ENCODE data around the gene NUP85.

Gene NUP85

GRCh38 chr17:75227729-75228128 lies 22.2 kb downstream of the NUP85 start:
- no peaks in the 10 kb centered on the region for H3K9me3 Mint-ChIP-seq (ENCODE audit: low read depth)
- H3K27me3 Mint-ChIP-seq: no peaks in the 10 kb centered on the region
- peaks cover 3% of the 10 kb centered on the region for H3K4me1 Mint-ChIP-seq (ENCODE audit: low read depth)
- no peak overlapping the region for H3K27ac Mint-ChIP-seq
- H3K4me3 Mint-ChIP-seq: no peak overlapping the region
- H3K36me3 Mint-ChIP-seq: peaks cover 5% of the 10 kb centered on the region

GRCh38 chr17:75228305-75228704 lies 22.8 kb downstream of the NUP85 start:
- Mint-ChIP-seq H3K4me1 (ENCODE audit: low read depth) (peaks cover 3% of the 10 kb centered on the region), H3K36me3 (peaks cover 5% of the 10 kb centered on the region), H3K4me3 (no peak overlapping the region), H3K27me3 (no peaks in the 10 kb centered on the region), H3K27ac (peak overlapping the region; percentile 12), H3K9me3 (ENCODE audit: low read depth) (no peaks in the 10 kb centered on the region)

GRCh38 chr17:75228847-75229246 lies 23.4 kb downstream of the NUP85 start:
- Mint-ChIP-seq H3K9me3 (ENCODE audit: low read depth) (no peaks in the 10 kb centered on the region), H3K27me3 (no peaks in the 10 kb centered on the region), H3K4me3 (no peak overlapping the region), H3K27ac (no peak overlapping the region), H3K36me3 (peaks cover 5% of the 10 kb centered on the region), H3K4me1 (ENCODE audit: low read depth) (peaks cover 3% of the 10 kb centered on the region)

GRCh38 chr17:75231071-75231470 lies 25.6 kb downstream of the NUP85 start:
- Mint-ChIP-seq H3K36me3 (peaks cover 6% of the 10 kb centered on the region), H3K27me3 (no peaks in the 10 kb centered on the region), H3K4me1 (ENCODE audit: low read depth) (no peaks in the 10 kb centered on the region), H3K27ac (no peak overlapping the region), H3K4me3 (no peak overlapping the region), H3K9me3 (ENCODE audit: low read depth) (no peaks in the 10 kb centered on the region)

- H3K36me3 Mint-ChIP-seq: peaks cover 6% of the 10 kb centered on the region
- H3K27ac Mint-ChIP-seq: peak overlapping the region; percentile 54
- no peaks in the 10 kb centered on the region for H3K27me3 Mint-ChIP-seq
- no peaks in the 10 kb centered on the region for H3K9me3 Mint-ChIP-seq (ENCODE audit: low read depth)
- H3K4me1 Mint-ChIP-seq (ENCODE audit: low read depth): no peaks in the 10 kb centered on the region
- H3K4me3 Mint-ChIP-seq: no peak overlapping the region
Observed at GRCh38 chr17:75231741-75232464, 26.4 kb downstream of the NUP85 start.

GRCh38 chr17:75232786-75233185 lies 27.3 kb downstream of the NUP85 start:
- Mint-ChIP-seq H3K4me3 (no peak overlapping the region), H3K27ac (no peak overlapping the region), H3K9me3 (ENCODE audit: low read depth) (no peaks in the 10 kb centered on the region), H3K4me1 (ENCODE audit: low read depth) (no peaks in the 10 kb centered on the region), H3K36me3 (peaks cover 6% of the 10 kb centered on the region), H3K27me3 (no peaks in the 10 kb centered on the region)

GRCh38 chr17:75237100-75238014 lies 31.9 kb downstream of the NUP85 start:
- Mint-ChIP-seq H3K27me3 (no peaks in the 10 kb centered on the region), H3K4me1 (ENCODE audit: low read depth) (peaks cover 19% of the 10 kb centered on the region), H3K9me3 (ENCODE audit: low read depth) (no peaks in the 10 kb centered on the region), H3K4me3 (no peak overlapping the region), H3K36me3 (peaks cover 4% of the 10 kb centered on the region), H3K27ac (no peak overlapping the region)

GRCh38 chr17:75238020-75238580 lies 32.6 kb downstream of the NUP85 start:
- Mint-ChIP-seq H3K4me3 (no peak overlapping the region), H3K9me3 (ENCODE audit: low read depth) (no peaks in the 10 kb centered on the region), H3K27me3 (no peaks in the 10 kb centered on the region), H3K4me1 (ENCODE audit: low read depth) (peaks cover 24% of the 10 kb centered on the region), H3K36me3 (peaks cover 3% of the 10 kb centered on the region), H3K27ac (no peak overlapping the region)

- H3K4me3 Mint-ChIP-seq: peak overlapping the region; percentile 51
- H3K36me3 Mint-ChIP-seq: peaks cover 3% of the 10 kb centered on the region
- no peaks in the 10 kb centered on the region for H3K27me3 Mint-ChIP-seq
- H3K4me1 Mint-ChIP-seq (ENCODE audit: low read depth): peaks cover 30% of the 10 kb centered on the region
- peak overlapping the region; percentile 92 for H3K27ac Mint-ChIP-seq
- H3K9me3 Mint-ChIP-seq (ENCODE audit: low read depth): no peaks in the 10 kb centered on the region
Observed at GRCh38 chr17:75238684-75239191, 33.3 kb downstream of the NUP85 start.

GRCh38 chr17:75239214-75239613 lies 33.7 kb downstream of the NUP85 start:
- Mint-ChIP-seq H3K27ac (no peak overlapping the region), H3K27me3 (no peaks in the 10 kb centered on the region), H3K4me1 (ENCODE audit: low read depth) (peaks cover 34% of the 10 kb centered on the region), H3K4me3 (no peak overlapping the region), H3K9me3 (ENCODE audit: low read depth) (no peaks in the 10 kb centered on the region), H3K36me3 (peaks cover 5% of the 10 kb centered on the region)

GRCh38 chr17:75239778-75240393 lies 34.4 kb downstream of the NUP85 start:
- H3K27ac Mint-ChIP-seq: peak overlapping the region; percentile 46
- peaks cover 4% of the 10 kb centered on the region for H3K36me3 Mint-ChIP-seq
- no peaks in the 10 kb centered on the region for H3K9me3 Mint-ChIP-seq (ENCODE audit: low read depth)
- no peaks in the 10 kb centered on the region for H3K27me3 Mint-ChIP-seq
- no peak overlapping the region for H3K4me3 Mint-ChIP-seq
- H3K4me1 Mint-ChIP-seq (ENCODE audit: low read depth): peaks cover 39% of the 10 kb centered on the region

GRCh38 chr17:75240394-75241142 lies 35.1 kb downstream of the NUP85 start:
- Mint-ChIP-seq H3K36me3 (peaks cover 4% of the 10 kb centered on the region), H3K4me1 (ENCODE audit: low read depth) (peaks cover 39% of the 10 kb centered on the region), H3K27ac (peak overlapping the region; percentile 72), H3K4me3 (no peak overlapping the region), H3K27me3 (no peaks in the 10 kb centered on the region), H3K9me3 (ENCODE audit: low read depth) (no peaks in the 10 kb centered on the region)

- H3K4me3 Mint-ChIP-seq: no peak overlapping the region
- H3K27me3 Mint-ChIP-seq: no peaks in the 10 kb centered on the region
- peaks cover 39% of the 10 kb centered on the region for H3K4me1 Mint-ChIP-seq (ENCODE audit: low read depth)
- H3K27ac Mint-ChIP-seq: no peak overlapping the region
- H3K9me3 Mint-ChIP-seq (ENCODE audit: low read depth): no peaks in the 10 kb centered on the region
- H3K36me3 Mint-ChIP-seq: peaks cover 4% of the 10 kb centered on the region
Observed at GRCh38 chr17:75241143-75241430, 35.6 kb downstream of the NUP85 start.

- Mint-ChIP-seq H3K27me3 (no peaks in the 10 kb centered on the region), H3K27ac (no peak overlapping the region), H3K9me3 (ENCODE audit: low read depth) (no peaks in the 10 kb centered on the region), H3K4me1 (ENCODE audit: low read depth) (peaks cover 39% of the 10 kb centered on the region), H3K36me3 (peaks cover 4% of the 10 kb centered on the region), H3K4me3 (no peak overlapping the region)
Observed at GRCh38 chr17:75241502-75241901, 36.0 kb downstream of the NUP85 start.

Measured in activated naive CD8-positive, alpha-beta T cell (primary cell).